HG03066 (cell line): ENCODE results near the gene MAGI2.

Experiments
- ATAC-seq: cut with Tn5 transposase; IDR thresholded peaks from one replicate; pipeline ENCODE4 v1.9.1; 2021; ENCODE audit warnings: low read depth; ENCODE audit not compliant: unreplicated experiment

The MAGI2 gene

DNA sequence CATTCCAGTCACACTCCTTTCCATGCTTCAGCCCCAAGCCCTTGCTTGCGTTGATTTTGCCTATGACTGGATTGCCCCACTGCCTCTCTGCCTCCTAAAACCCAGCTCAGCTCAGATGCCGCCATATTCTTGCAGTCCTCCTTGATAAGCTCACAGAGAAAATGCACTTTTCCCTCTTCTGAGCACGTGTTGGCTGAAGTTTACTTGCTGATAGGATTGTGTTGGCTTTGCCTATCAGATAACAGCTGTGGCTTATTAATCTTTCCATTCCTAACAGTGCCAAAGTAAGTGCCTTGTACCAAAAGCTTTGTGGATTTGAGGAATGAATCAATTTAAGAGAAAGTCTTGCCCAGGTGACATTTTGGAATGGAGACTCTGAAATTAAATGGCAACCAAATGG is 1405.7 kb downstream of the MAGI2 start:
- ATAC-seq: no peak

GRCh38 chr7:78043159-78043558 is 1410.3 kb downstream of the MAGI2 start:
- ATAC-seq: no peak

- no peak for ATAC-seq
Measured at GRCh38 chr7:78041423-78041822, 1412.0 kb downstream of the MAGI2 start.

DNA sequence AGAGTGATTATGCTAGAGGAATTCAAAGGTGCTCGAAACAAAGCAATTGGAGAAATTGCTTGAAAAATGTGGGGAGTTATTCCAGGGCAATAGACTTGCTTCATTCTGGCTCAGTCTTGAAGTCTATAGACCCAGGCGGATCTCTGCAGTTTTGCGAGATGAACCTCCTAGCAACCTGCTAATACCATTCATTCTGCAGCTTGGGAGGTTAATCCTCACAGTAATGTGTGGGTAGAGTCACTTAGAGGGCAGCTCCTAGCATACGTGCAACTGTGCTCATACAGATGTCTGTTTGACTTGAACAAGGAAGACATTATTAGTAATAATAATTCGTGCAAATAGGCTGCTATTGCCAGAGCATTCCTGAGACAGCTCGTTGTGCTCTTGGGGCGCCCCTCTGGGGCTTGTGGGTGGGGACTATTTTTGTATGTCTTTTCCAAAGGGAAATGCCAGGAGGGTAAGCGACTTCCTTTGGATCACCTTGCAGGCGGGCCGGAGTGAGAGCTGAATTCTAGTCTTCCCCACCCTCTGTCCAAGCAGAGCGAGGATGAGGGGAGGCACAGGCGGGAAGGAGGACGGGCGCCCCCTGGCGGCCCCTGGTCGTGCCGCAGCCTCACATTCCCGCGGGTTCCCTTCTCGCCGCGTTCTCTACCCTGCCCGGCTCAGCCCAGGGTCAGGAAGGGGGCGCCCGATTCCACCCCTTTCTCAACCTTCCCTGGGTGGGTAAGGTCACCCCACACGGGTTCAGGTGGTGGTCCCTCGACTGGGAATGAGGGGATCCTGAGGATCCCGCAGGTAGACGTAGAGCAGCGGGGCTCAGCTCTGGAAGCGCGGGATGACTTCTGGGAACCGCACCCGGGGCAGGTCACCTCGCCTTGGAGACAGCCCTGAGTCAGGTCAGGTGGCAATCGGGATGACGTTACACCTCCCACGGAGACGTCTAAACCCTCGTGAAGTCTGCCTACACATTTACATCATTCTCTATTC is 1413.4 kb downstream of the MAGI2 start:
- peak; percentile 78 for ATAC-seq

DNA sequence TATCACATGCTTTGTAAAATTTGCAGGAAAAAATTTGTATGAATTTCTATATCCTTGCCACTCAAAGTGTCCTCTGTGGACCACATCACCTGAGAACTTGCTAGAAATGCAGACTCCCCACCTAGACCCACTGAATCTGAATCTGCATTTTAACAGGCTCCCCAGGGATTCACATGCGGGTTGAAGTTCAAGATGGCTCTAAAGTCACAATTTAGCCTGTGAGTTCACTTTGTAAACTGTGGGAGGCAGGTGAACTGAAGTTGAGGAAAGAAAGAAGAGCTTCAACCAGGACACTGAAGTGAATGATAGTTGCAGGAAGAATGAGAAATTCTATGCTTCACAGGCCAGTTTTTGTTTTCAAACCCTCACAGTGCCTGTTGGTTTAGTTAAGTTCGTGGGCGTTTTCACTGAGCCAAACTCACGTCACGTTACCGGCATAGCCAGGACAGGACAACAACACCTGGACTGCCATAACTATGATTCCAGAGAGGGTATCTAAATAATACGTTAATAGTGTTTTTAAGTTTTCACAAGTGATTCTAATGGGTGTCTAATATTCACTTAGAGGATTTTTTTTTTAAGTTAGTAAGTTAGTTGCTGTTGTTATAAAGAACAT is 1414.9 kb downstream of the MAGI2 start:
- no peak for ATAC-seq

DNA sequence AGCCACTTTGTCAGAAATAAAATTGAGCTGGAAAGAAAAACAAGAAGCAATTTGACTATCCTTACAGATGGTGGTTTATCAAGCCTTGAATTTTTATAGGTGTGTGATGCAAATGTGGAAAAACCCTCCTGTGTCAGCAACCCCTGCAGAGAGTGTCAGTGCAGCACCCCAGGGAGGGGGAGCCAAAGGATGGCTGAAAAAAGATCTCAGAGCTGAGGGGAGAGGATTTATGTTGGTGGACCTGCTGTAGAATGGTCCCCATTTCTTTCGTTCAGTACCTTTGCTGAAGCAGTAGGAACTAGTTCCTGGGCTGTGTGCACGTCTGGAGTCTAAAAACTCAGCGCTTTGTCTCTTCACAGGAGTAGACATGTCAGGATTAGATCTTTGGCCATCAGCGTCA is 1415.9 kb downstream of the MAGI2 start:
- no peak for ATAC-seq

DNA sequence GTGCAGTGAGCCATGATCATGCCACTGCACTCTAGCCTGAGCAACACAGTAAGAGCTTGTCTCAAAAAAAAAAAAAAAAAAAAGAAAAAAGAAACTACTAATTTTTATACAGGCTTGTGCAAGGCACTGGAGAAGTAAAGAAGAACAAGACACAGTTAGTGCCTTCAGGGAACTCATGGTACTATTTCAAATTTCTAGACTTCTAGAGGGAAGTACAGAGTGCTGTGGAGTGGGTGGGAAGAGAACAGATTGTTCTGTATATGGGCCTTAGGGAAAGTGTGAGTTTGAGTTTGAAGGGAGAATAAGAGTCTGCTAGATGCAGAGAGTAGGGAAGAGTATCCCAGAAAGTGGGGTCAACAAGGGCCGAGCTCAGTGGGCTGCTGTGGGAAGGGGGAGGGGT is 1420.1 kb downstream of the MAGI2 start:
- no peak for ATAC-seq

GRCh38 chr7:78026492-78026891 is 1427.0 kb downstream of the MAGI2 start:
- ATAC-seq: no peak

GRCh38 chr7:78024591-78024990 is 1428.9 kb downstream of the MAGI2 start:
- ATAC-seq: no peak

DNA sequence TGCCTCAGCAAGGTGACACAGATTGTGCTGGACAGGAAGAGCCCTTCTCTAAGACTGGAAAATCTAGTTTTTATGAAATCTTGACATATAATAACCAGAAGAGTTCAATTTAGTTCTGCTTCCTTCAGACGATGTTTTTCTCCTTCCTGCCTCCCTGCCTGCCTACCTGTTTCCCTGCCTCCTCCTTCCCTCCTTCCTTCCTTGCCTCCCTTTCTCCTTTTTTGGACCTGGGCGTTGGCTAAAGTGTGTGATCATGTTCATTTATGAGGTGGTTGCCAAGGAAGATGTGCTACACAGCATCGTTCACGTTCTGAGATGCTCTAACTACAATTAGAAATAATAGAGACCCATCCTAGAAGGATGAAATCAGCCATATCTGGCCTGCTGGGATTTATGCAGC is 1430.3 kb downstream of the MAGI2 start:
- no peak for ATAC-seq

DNA sequence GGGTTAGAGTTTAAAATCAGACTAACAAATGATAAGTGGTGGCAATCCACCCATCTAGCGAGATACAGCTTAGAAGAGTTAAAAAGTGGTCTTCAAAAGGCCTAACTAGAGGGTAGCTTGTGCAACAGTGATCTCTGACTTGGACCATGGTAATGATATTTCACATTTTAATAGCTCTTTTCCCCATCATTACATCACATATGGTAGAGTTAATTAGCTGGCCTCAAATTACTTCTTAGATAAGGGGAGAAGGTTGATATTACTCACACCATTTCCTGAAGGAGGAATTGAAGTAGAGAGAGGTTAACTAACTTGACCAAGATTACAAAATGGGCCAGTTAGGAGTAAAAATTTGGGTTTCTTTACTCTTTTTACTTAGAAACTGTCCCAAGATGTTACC is 1431.3 kb downstream of the MAGI2 start:
- ATAC-seq: no peak

DNA sequence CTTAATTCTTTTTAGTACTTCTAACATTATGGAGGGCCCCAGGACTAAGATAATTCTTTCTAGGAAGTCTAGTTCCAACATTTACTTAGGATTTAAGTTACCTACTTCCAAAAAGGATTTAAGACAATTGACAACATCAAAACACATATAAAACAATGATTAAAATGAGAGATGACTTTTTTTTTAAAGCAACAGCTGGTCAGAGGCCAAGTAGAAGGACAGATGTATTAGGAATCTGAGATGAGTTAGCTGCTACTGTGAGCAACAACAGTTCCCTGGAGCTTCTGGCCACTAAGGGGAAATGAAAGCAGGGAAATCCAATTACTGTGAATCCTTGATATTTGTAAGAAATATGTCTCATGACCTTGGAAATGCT is 1432.6 kb downstream of the MAGI2 start:
- ATAC-seq: no peak

DNA sequence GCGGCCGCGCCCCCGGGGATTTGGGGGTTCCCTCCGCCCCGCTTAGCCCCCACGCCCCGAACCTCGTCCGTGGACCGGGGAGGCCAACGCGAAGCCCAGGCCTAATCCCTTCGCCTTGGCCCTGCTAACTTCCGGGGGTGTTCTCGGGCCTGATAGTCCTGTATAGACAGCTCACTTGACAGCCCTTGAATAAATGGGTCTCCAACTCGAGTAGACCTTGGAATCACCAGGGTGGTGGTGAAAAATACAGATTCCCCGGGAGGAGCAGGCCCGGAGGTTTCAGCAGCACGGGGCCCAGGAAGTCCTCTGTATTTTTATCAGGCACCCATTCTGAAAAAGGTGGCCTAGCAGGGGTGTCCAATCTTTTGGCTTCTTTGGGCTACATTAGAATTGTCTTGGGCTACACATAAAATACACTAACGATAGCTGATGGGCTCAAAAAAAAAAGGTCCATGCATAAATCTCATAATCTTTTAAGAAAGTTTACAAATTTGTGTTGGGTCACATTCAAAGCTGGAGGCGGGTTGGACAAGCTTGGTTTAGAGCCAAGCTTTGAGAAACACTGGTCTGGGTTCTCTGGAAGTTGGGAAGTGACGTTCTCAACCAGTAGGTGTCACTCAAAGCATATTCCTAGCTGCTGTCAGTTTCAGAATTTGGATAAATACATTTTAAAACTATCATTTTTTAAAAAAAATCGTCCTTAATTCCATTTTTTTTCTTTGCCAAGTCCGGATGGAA is 1433.2 kb downstream of the MAGI2 start:
- ATAC-seq: peak; percentile 42

DNA sequence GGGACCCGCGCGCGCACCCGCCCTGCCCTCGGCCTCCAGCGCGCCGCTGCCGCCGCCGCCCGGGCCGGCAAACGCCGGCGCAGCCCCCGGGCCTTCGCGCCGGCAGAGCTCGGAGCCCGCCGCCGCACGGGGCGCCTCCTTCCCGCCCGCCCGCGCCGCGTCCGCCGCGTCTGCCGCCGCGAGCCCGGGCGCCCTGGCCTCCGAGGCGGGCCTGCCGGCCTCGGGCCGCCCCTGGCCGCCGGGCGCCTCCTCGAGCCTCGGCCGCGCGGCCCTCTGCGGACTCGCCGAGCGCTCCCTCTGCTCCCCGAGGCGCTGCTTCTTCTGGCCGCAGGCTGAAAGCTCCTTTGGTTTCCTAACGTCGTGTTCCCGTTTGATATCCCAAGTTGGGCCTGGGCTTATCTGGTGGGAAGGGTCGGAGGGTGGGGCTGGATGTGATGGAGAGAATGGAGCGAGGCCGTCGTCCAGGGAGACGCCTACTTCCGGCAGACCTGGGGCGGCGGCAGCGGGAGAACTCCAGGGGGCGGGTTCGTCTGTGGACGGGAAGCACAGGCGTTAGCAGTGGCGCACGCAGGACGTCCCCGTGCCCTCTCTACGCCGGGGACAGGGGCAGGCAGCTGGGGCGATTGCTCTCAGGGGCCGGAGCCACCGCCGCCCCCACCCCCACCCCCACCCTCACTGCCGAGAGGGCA is 1433.9 kb downstream of the MAGI2 start:
- ATAC-seq: peak; percentile 83

DNA sequence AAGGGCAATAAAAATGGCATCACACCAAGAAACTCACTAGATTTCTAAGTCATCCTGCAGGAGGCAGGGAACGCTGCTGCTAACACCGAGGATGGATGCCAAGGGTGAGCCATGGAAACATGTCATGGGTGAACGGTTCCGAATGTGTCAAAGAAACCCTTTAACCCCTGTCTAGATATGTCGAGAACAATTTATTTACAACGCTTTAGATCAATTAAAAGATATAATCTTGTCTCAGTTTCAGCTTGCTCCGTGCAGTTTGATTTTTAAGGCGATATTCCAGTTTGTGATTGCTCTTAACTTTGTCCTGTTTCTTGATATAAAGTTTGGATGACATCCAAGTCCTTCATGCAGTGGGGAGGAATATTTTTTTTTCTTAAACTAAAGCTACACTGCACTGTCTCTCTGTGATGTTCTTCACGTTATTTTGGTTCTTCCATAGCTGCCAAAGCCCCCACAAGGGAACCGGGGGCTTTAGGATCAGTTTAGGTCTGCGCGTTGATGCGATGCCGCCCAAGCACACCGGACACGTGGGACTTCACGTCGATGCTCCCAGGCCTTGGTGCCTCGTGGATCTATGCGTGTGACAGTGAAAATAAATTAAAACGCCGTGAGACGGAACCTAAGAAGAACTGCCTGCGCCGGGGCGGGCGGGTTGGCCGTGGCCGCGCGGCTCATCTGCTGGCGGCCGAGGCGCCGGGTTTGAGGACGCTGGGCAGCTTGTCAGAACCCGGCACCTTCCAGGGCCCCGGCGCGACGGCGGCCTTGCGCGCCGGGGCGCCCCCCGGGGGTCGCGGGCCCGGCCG is 1434.6 kb downstream of the MAGI2 start:
- ATAC-seq: peak; percentile 5

DNA sequence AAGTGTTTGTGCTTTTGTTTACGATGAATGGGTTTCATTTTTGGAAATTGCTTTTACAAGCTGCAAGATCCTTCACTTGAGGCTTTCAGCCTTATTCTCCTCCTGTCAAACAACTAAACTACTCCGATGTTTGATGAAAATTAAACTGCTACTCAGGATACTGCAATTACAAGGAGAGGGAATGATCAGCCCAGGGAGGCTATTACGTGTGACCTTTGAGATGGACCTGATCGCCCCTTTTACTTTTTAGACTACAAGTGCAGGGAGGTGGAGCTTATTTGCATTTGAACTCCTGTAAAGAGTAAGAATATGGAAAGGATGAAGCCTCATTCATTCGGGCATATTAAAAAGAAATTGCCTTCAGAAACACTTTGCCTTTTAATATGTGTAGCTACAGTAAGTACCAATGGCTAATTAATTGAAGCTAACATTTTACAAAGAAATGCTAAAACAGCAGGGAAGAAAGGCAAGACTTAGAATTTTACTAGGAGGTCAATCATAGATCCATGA is 1435.8 kb downstream of the MAGI2 start:
- no peak for ATAC-seq

DNA sequence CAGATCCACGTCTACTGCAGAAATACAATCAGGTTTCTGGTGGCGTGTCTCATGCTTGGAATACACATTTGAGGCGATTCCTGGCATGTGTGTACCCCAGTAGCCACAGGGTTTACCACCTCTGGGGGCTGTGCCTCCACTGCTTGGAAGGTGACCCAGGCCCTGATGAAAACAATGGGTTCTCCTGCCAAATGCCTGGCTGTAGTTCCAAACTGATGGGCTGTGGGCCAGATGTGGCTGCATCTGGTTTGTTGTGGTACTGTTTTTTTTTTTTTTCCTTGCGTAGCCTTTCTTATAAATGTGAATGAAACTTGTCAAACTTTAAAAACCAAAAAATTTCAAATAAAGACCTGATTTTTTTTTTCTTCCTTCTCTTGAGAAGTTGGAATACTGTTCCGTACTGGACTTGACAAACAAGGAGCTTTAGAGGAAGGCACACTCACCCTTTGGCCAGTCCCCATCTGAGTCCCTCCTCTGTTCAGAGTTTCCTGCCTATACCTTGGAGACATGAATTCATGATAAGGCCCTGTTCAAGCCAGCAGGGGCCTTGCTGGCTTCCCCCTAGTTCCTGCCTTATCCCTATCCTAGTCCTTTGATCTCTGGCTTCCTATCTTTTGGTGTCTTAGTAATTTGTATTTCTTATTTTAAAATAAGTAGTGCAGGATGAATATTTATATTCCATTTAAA is 1437.8 kb downstream of the MAGI2 start:
- ATAC-seq: no peak

- ATAC-seq: no peak
Measured at GRCh38 chr7:78014401-78014800, 1439.1 kb downstream of the MAGI2 start.

GRCh38 chr7:78013386-78013785 is 1440.1 kb downstream of the MAGI2 start:
- ATAC-seq: no peak
